K562 (cell line): ENCODE measurements around the gene CCDC93. TPM values are rescaled to one million over a fixed set of nuclear protein-coding genes. Genes with fewer than 3 reads are reported as not detected.

ENCODE experiments used
- DDX20 ChIP-seq: fragments of 450-650 bp; IDR thresholded peaks from 2 replicates; pipeline ENCODE4 v1.6.1; 2016; ENCODE audit warnings: missing genetic modification characterization, low read depth, mild to moderate bottlenecking, missing compliant biosample characterization, moderate library complexity
- KDM5B ChIP-seq: fragments of 200-600 bp; sonication (generic); IDR thresholded peaks from 2 replicates; pipeline ENCODE4 v1.6.1; 2012; ENCODE audit warnings: low read depth, mild to moderate bottlenecking, moderate library complexity, low read length, control low read depth, inconsistent platforms; ENCODE audit not compliant: insufficient replicate concordance
- NFIC ChIP-seq: fragments of 450-650 bp; IDR thresholded peaks from 2 replicates; pipeline ENCODE4 v1.6.1; 2017; ENCODE audit warnings: mild to moderate bottlenecking, inconsistent platforms
- NONO ChIP-seq, 2 experiments: fragments of 200-400 bp in 1 of 2; fragments of 450-650 bp in 1 of 2; formaldehyde crosslinking in 1 of 2; IDR thresholded peaks; 2 replicates each; pipeline ENCODE4 v1.6.1; 2017; ENCODE audit warnings: low read depth in 2 of 2, mild to moderate bottlenecking in 2 of 2, moderate library complexity in 2 of 2, low read length in 1 of 2
- PHB ChIP-seq: fragments of 250-450 bp; sonication (Bioruptor Pico); IDR thresholded peaks from 2 replicates; pipeline ENCODE4 v1.5.0; 2021
- SREBF2 ChIP-seq: sonication (generic); formaldehyde crosslinking; IDR thresholded peaks from 2 replicates; pipeline ENCODE4 v1.4.0; 2020; ENCODE audit warnings: mild to moderate bottlenecking, missing genetic modification reagents
- ZFP36 ChIP-seq: fragments of 150-350 bp; IDR thresholded peaks from 2 replicates; pipeline ENCODE4 v1.6.1; 2018; ENCODE audit warnings: low read length, low read depth; ENCODE audit not compliant: partially characterized antibody
- ZNF609 ChIP-seq: sonication (generic); formaldehyde crosslinking; IDR thresholded peaks from 2 replicates; pipeline ENCODE4 v1.8.1; 2023; ENCODE audit warnings: missing genetic modification reagents, mild to moderate bottlenecking, borderline replicate concordance
- polyA plus RNA-seq, 8 experiments: library from polyadenylated mRNA; depleted of rRNA in 4 of 8; stranded (reverse) in 5 of 8; unstranded in 3 of 8; fragments of >200 nt; fragmentation: Nextera tagmentation in 2 of 8; fragmentation: Illumina TruSeq in 1 of 8; extraction: Ambion mirVana in 2 of 8; extraction: Trizol in 1 of 8; gene quantifications; 2 replicates each; pipeline versions ENCODE4 v1.2.1 to v1.2.3, GENCODE V29; 2011 to 2014; ENCODE audit warnings: inconsistent platforms in 1 of 8, missing spikeins in 1 of 8
- total RNA-seq, 7 experiments: library from RNA; depleted of rRNA in 6 of 7; stranded (reverse); fragments of >200 nt in 6 of 7; fragmentation: Illumina TruSeq in 2 of 7; extraction: Trizol in 2 of 7; gene quantifications; 2 replicates each; pipeline versions ENCODE4 v1.2.1 to v1.2.3, GENCODE V29; 2011 to 2021; ENCODE audit warnings: low replicate concordance in 1 of 7

Gene CCDC93
- total and polyA plus RNA-seq, 9 of the 15 experiments (the other 6 are each of a cell fraction or from before 2014, with no cell fraction given) = 3.3 to 19.3 (median 12.4) TPM

- TF ChIP-seq ZNF609 (CRISPR knock-in tag) = no peak
- TF ChIP-seq NONO (IDR thresholded peaks at IDR 0.05; ENCODE audit: low read depth in 2 of 2, low read length in 1 of 2) = no peak
- TF ChIP-seq PHB (CRISPR knock-in tag) = no peak
- no peak for TF ChIP-seq SREBF2 (CRISPR knock-in tag)
- TF ChIP-seq NFIC = no peak
- no peak for TF ChIP-seq ZFP36
- TF ChIP-seq DDX20 (tag) = no peak
- no peak for TF ChIP-seq KDM5B
Observed at GRCh38 chr2:117994729-117995128, 19.1 kb downstream of the CCDC93 start (continued).
